Eye (tissue), 1 donor: ENCODE measurements around the gene TOM1L2.

ENCODE experiments used
- DNase-seq: peaks from one replicate; pipeline ENCODE4 v3.0.0-alpha.2; 2015

The TOM1L2 gene

GRCh38 chr17:17830740-17831207 is 141.4 kb downstream of the TOM1L2 start:
- DNase-seq = no peak

- DNase-seq = no peak
Observed at GRCh38 chr17:17830269-17830567, 142.0 kb downstream of the TOM1L2 start.

GRCh38 chr17:17827826-17828621 is 144.2 kb downstream of the TOM1L2 start:
- DNase-seq = no peak

GRCh38 chr17:17826942-17827785 is 145.0 kb downstream of the TOM1L2 start:
- DNase-seq = no peak

GRCh38 chr17:17826342-17826713 is 145.9 kb downstream of the TOM1L2 start:
- no peak for DNase-seq

- DNase-seq = peak; percentile 51
Observed at GRCh38 chr17:17824783-17825614, 147.2 kb downstream of the TOM1L2 start.

GRCh38 chr17:17824119-17824782 is 147.9 kb downstream of the TOM1L2 start:
- DNase-seq = no peak

- DNase-seq = peak; percentile 95
Observed at GRCh38 chr17:17823433-17824118, 148.6 kb downstream of the TOM1L2 start.

GRCh38 chr17:17822616-17823015 is 149.6 kb downstream of the TOM1L2 start:
- DNase-seq = no peak

- no peak for DNase-seq
Observed at GRCh38 chr17:17822189-17822588, 150.0 kb downstream of the TOM1L2 start.

- DNase-seq = no peak
Observed at GRCh38 chr17:17820463-17821158, 151.6 kb downstream of the TOM1L2 start.

- no peak for DNase-seq
Observed at GRCh38 chr17:17820046-17820445, 152.2 kb downstream of the TOM1L2 start.

GRCh38 chr17:17819561-17819995 is 152.6 kb downstream of the TOM1L2 start:
- no peak for DNase-seq

- DNase-seq = no peak
Observed at GRCh38 chr17:17819111-17819510, 153.1 kb downstream of the TOM1L2 start.

- DNase-seq = no peak
Observed at GRCh38 chr17:17818088-17818526, 154.1 kb downstream of the TOM1L2 start.

- DNase-seq = no peak
Observed at GRCh38 chr17:17817552-17817947, 154.7 kb downstream of the TOM1L2 start.

- DNase-seq = peak; percentile 33
Observed at GRCh38 chr17:17816831-17817551, 155.2 kb downstream of the TOM1L2 start.

- DNase-seq = no peak
Observed at GRCh38 chr17:17816240-17816814, 155.9 kb downstream of the TOM1L2 start.

GRCh38 chr17:17815436-17816200 is 156.6 kb downstream of the TOM1L2 start:
- peak; percentile 64 for DNase-seq
